GM21381 (cell line): ENCODE results near the gene PERCC1.

Experiments used
- ATAC-seq: cut with Tn5 transposase; IDR thresholded peaks from one replicate; pipeline ENCODE4 v1.9.1; 2021; ENCODE audit warnings: mild to moderate bottlenecking, moderate library complexity; ENCODE audit not compliant: unreplicated experiment

PERCC1 gene

GRCh38 chr16:1430759-1431496, at the start of gene PERCC1:
Gene PERCC1, plus strand, starts transcription at chr16:1431078. Its CDS starts 1,516 bp downstream, at chr16:1432594.
- no peak for ATAC-seq

GRCh38 chr16:1381612-1382406, 49.1 kb upstream of the PERCC1 start:
- no peak for ATAC-seq

GRCh38 chr16:1383556-1383955, 47.3 kb upstream of the PERCC1 start:
- ATAC-seq: no peak

GRCh38 chr16:1385232-1385631, 45.6 kb upstream of the PERCC1 start:
- no peak for ATAC-seq

GRCh38 chr16:1387331-1387730, 43.5 kb upstream of the PERCC1 start:
- ATAC-seq: no peak

GRCh38 chr16:1389762-1390161, 41.1 kb upstream of the PERCC1 start:
- no peak for ATAC-seq

GRCh38 chr16:1390239-1390779, 40.6 kb upstream of the PERCC1 start:
- no peak for ATAC-seq

GRCh38 chr16:1392826-1393225, 38.1 kb upstream of the PERCC1 start:
- ATAC-seq: no peak

GRCh38 chr16:1393613-1394176, 37.2 kb upstream of the PERCC1 start:
- no peak for ATAC-seq

- no peak for ATAC-seq
Observed at GRCh38 chr16:1394367-1394951, 36.4 kb upstream of the PERCC1 start.

GRCh38 chr16:1395444-1396031, 35.3 kb upstream of the PERCC1 start:
- ATAC-seq: no peak

- ATAC-seq: no peak
Observed at GRCh38 chr16:1397779-1398178, 33.1 kb upstream of the PERCC1 start.

- no peak for ATAC-seq
Observed at GRCh38 chr16:1398351-1398750, 32.5 kb upstream of the PERCC1 start.

- ATAC-seq: no peak
Observed at GRCh38 chr16:1398826-1399581, 31.9 kb upstream of the PERCC1 start.

- ATAC-seq: no peak
Observed at GRCh38 chr16:1401061-1401757, 29.7 kb upstream of the PERCC1 start.

- ATAC-seq: no peak
Observed at GRCh38 chr16:1401758-1402154, 29.1 kb upstream of the PERCC1 start.

GRCh38 chr16:1403036-1403435, 27.8 kb upstream of the PERCC1 start:
- no peak for ATAC-seq

GRCh38 chr16:1403733-1404132, 27.1 kb upstream of the PERCC1 start:
- no peak for ATAC-seq

GRCh38 chr16:1407753-1408152, 23.1 kb upstream of the PERCC1 start:
- peak; percentile 12 for ATAC-seq
